Pons (tissue), 1 donor: ENCODE measurements around the gene ERO1B.

Source experiments
- DNase-seq: peaks from one replicate; pipeline ENCODE4 v3.0.0-alpha.2; 2016; ENCODE audit warnings: low spot score

ERO1B gene

GRCh38 chr1:236253918-236254637 is 27.7 kb downstream of the ERO1B start:
- no peak for DNase-seq

- DNase-seq: no peak
Measured at GRCh38 chr1:236253119-236253518, 28.6 kb downstream of the ERO1B start.

DNA sequence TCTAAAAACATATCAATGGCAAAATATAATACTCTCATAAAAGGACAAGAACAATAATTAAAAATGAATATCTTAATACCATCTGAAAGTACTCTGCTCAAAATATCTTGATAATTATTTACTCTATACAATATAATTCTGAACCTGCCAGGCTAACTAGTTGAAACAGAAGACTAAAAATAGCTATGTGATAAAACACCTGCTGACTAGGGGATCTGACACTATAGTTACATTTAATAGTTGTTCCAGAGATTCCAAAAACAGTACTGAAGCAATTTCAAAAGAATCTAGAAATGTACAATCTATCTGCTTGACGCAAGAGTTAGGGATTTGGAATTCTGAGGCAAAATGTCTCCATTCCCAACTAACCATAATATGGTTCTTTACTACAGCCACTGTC is 30.2 kb downstream of the ERO1B start:
- DNase-seq: no peak

GRCh38 chr1:236247286-236247685 is 34.5 kb downstream of the ERO1B start:
- no peak for DNase-seq

DNA sequence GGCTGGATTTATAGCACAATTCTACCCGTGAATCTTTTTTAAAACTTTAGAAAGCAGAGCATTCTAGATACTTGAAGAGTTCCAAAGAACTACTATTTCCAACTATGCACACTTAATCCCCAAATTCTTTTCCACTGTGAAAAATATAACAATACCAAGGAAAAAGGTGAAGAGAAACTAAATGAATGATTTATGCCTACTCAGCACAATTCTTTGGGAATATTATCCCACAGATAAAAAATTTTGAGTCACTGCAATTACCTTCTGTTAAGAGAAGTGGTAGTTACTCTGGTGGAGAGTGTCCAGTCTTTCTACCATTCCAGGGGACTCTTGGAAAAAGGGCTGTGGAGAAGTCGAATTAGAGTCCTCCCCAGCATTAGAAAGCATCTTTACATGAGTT is 39.2 kb downstream of the ERO1B start:
- DNase-seq: no peak

- DNase-seq: no peak
Measured at GRCh38 chr1:236240675-236241074, 41.1 kb downstream of the ERO1B start.

- DNase-seq: no peak
Measured at GRCh38 chr1:236239092-236239585, 42.6 kb downstream of the ERO1B start.

DNA sequence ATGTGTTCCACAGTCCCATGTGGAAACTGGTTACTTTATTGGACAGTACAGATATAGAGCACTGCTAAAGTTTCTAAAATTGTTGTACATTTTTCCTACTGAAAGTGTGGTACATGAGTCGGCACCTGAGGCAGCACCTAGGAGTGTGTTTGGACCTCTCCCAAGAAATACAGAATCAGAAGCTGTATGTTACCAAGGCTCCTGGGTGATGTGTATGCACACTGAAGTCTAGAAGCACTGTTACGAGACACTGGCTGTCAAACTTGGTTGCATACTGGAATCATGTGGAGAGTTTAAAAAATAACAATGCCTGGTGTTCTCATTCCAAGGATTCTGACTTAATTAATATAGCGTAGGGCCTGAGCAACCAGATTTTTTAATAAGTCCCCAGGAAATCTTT is 46.6 kb downstream of the ERO1B start:
- DNase-seq: no peak

- no peak for DNase-seq
Measured at GRCh38 chr1:236228411-236228810, 53.3 kb downstream of the ERO1B start.

- DNase-seq: no peak
Measured at GRCh38 chr1:236222632-236223031, 59.1 kb downstream of the ERO1B start.

DNA sequence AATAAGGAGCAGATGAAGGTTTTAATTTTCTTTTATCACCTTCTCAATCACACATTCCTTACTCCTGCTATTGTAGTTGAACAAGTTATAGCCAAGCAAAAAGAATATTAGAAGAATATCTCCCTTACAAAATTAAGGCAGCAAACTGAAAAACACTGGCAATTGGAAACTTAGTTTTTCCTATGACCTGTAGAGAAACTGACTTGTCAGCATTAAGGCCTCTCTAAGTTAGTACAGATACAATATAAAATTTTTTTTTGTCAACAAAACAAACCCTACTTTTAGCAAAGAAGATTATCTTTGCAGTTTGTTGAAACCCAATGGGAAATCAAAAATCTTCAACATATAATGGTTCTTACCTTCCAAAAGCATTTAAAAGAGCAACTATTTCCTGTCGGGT is 61.3 kb downstream of the ERO1B start:
- DNase-seq: no peak

- no peak for DNase-seq
Measured at GRCh38 chr1:236214761-236215160, 67.0 kb downstream of the ERO1B start.

- DNase-seq: no peak
Measured at GRCh38 chr1:236213534-236213933, 68.2 kb downstream of the ERO1B start.

DNA sequence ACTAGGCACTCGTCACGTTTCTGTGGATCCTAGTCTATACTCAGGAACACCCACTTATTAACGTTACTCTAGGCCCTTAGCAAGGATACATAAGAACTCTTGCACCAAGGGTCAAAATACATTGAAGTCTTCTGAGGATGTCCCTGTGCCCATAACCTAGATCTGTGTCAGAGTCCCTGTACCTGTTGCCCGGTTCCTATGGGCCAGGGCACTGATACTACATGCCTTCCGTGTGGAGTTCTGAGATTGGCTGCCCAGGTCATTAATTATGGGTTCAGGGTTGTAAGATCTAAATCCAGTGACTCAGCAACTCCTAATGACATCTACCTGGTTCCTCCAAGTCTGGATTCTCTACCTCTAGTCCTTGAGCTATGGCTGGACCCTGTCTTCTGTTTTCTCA is 69.9 kb downstream of the ERO1B start:
- DNase-seq: no peak

- no peak for DNase-seq
Measured at GRCh38 chr1:236209713-236210112, 72.0 kb downstream of the ERO1B start.

- no peak for DNase-seq
Measured at GRCh38 chr1:236209185-236209584, 72.6 kb downstream of the ERO1B start.

- DNase-seq: no peak
Measured at GRCh38 chr1:236207569-236207968, 74.2 kb downstream of the ERO1B start.

DNA sequence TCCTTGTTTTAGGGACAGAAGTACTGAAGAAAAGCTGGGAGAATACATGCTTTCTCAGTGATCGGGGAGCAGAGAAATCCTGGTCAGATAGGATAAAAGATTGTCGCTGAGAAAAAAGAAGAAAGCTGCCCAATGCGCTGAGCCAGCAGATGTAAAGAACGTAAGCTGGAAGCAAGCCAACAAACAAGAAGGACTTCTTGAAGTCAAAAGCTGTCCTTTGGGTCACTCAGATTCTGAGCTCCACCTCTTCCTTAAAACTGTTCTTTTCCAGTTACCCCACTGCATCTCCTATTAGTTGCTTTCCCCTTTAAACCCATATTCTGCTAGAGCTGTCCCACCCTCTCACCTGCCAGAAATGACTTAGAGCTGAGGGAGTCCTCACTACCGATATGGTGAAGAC is 74.6 kb downstream of the ERO1B start:
- DNase-seq: no peak

GRCh38 chr1:236206548-236206947 is 75.2 kb downstream of the ERO1B start:
- DNase-seq: peak; percentile 15

DNA sequence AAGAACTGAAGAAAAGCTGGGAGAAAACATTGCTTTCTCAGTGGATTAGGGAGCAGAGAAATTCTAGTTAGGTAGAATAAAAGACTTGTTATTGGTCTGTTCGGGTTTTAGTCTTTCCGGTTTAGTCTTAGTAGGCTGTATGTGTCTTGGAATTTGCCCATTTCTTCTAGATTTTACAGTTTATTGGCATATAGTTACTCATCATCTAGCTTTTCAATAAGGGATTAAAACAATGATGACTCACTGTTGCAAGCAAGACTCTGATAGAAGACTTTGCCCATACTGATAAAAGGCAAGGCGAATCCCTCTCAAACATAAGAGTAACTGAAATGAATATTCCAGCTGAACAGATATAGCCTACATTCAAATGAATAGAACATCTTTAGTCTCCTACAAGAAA is 77.1 kb downstream of the ERO1B start:
- DNase-seq: no peak

GRCh38 chr1:236204039-236204438 is 77.7 kb downstream of the ERO1B start:
- no peak for DNase-seq

- DNase-seq: no peak
Measured at GRCh38 chr1:236201786-236202185, 80.0 kb downstream of the ERO1B start.

GRCh38 chr1:236200925-236201324 is 80.8 kb downstream of the ERO1B start:
- no peak for DNase-seq

DNA sequence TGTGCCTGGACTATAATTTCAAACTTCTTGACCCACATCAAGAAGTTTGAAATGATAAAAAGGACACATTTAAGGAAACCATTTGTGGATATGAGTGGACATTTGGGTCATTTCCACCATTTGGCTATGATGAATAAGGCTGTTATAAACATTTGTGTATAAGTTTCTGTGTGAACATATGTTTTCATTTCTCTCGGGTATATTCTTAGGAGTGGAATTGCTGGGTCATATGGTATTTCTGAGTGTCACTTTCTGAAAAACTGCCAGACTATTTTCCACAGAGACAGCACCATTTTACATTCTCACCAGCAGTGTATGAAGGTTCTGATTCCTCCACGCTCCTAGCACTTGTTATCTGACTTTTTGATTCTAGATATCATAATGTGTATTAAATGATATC is 88.6 kb downstream of the ERO1B start:
- no peak for DNase-seq
